Right renal cortex interstitium (tissue), 3 donors: ENCODE results near the gene RALGPS1. TPM values are rescaled to one million over a fixed set of nuclear protein-coding genes. Genes with fewer than 3 reads are reported as not detected.
"Not testable (repeated sequence)": the region's sequence is repeated elsewhere in the genome, so short reads cannot be mapped to it uniquely, and the experiment has no call there.

Source experiments
- DNase-seq, 3 donors: peaks; one replicate each; pipeline ENCODE4 v3.0.0-alpha.2; 2013; ENCODE audit warnings: low read depth in 3 of 3, low spot score in 2 of 3
- polyA plus RNA-seq, 3 donors: library from polyadenylated mRNA; unstranded; fragments of 120-200 nt; gene quantifications; one replicate each; pipeline ENCODE4 v1.2.1, GENCODE V29; 2013; ENCODE audit not compliant: insufficient read length in 3 of 3

The RALGPS1 gene
- polyA plus RNA-seq, 3 donors = 20.2 to 21.0 (median 20.6) TPM

DNA sequence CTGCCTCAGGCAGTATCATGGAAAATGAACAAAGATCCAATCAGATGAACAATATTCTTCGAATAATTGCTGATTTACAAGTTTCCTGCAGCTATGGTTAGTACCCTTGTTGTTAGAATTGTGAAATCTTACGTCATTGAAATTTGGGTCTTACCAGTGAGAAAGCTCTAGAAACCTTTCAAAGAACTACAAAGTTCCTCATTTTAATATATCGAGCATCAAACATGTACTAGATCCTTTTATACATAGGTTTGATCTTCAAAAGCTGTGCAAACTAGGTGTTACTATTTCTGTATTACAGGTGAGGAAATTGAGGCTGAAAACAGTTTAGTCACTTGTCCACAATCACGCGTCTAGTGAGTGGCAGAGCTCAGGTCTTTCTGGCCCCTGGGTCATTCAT, 251.5 kb downstream of the RALGPS1 start:
- DNase-seq = no peak

DNA sequence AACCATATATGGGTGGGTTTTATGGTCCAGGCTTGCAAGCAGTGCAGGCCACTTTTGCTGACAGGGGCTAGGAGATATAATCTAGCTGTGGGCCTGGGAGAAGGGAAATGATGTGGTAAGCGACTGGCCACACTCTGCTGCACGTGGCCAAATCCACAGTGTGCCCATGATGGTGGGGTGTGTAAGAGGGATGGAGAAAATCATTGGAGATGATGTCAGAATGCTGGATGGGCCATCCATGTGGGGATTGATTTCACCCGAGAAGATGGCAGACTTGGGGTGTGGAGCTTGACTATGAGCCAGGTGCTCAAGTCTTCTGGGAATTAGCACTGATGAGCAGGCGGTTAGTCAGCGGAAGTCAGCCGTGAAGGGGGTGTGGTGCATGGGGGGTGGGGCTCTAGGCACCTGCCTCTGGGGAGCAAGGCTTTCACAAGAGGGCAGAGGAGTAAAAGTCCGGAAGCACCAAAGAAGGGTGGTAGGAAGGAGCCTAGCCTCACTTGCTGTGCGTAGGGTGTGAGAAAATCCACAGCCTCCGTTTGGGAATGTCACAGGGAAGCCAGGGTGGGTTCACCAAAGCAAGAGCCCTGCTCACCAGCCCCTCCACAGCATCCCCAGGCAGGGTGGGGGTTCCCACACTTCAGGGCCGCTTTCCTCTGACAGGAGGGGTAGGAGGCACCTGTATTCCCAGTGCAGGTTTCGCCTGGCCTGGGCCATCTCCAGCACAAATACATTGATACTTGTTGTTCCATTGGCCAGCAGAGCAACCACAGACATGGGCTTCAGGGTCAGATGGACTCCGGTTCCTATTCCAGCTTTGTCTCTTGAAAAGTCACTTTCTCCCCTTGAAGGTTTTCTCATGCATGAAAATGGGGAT, 252.3 kb downstream of the RALGPS1 start:
- no peak for DNase-seq

DNA sequence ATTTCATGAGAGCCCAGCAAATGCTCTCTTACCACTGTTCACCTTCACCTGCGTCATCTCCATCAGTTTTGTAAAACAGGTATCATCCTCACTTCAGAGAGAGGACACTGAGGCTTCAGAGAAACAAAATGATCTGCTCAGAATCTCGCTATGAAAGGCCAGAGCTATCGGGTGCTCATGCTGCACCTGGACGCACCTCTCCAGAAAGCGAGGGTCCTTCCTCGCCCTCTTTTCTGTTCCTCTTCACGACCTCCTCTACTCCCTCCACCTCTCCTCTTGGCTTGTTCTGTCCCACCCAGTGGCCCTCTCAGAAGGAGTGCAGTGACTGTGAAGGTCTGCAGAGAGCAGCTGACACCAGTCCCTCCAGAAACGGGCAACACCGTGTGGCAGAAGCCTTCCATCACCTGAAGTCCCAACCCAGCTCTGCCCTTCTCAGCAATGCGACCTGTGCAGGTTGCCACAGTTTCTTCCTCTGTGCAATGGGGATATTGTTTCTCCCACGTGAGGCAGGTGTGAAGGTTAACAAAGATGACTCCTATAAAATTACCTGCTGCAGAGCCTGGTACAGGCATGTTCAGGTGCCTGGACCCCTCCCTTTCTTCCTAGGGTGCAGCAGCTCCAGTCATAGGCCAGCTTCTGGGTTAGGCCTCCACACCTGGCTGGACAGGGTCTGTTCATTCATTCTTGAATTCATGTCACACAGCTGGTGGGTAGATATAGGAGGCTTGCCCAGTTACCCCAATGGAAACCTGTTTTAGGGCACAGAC, 253.2 kb downstream of the RALGPS1 start:
- no peak for DNase-seq

DNA sequence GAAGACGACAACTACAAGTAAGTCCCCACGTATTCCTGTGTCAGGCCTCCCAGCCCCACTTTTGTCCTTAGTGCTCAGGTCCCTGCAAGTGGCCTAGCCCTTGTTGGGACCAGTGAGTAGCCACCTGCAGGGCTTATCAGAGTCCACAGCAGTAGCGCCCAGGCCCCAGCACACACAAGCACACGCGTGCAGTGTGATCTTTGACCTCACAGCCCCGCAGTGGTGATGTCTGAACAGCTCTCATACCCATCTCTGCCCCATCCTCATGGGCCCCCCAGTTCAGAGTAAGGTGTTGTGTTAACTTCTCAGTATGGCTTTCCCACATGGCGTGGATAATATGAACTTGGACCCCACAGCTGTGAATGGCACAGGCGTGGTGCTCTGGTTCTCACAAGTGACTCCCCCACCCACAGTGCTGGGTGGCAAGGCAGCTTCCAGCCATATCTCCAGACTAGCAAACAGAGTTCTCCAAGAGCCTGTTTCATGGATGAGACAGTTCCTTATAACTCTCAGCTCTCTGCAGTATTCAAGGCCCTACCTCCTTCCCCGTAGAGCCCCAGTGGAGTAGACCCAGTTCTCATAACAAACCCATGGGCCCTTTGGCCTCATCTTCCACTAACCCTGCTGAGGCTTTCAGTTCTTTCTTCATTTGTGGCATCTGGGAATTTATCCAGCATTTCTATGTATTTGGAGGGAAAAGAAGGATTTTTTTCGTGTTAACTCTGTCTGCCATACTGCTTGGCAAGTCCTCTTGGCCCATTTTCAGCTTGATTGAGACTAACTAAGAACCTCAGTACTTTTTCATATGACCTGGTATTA, 254.4 kb downstream of the RALGPS1 start:
- DNase-seq = no peak

DNA sequence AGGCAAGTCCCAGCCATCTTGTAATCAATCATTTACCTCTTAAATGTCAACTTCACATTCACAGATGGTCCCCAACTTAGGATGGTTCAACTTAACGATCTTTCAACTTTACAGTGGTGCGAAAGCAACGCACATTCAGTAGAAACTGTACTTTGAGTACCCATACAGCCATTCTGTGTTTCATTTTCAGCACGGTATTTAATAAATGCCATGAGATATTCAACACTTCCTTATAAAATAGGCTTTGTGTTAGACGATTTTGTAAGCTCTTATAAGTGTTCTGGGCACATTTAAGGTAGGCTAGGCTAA, 254.9 kb downstream of the RALGPS1 start:
- DNase-seq = no peak

DNA sequence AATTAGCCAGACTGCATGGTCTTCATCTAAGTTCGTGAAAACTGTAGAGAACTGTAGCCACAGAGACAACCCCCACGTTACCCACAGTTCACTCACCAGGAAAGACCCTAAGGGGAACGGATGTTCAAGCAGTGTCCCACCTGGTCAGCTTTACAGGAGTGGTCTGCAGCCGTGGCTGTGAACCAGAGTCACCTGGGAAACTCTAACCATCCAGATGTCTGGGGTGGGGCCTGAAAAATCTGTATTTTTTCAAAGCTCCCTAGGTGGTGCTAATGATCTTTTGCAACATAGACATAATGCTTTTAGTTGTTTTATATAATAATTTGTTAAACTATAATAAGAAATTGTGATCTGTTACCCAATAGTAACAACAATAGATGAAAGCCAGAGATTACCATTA, 255.5 kb downstream of the RALGPS1 start:
- no peak for DNase-seq

DNA sequence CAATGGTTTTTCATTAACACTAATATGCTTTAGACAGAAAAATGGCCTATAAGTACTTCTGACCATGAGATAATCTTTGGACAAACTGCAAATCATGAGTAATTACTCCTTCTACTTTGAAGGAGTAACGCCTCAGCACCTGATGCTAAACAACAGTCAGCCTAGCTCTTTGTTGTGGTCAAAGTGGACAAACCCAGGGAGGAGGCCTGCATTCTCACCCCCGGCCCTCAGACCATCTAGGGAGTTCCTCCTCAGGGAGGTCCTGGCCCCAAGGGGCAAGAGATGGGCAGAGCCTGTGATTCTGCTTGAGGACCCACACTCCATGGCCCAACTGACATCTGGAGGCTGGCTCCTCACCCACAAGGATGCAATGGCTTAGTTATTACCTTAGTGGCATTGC, 256.1 kb downstream of the RALGPS1 start:
- DNase-seq = no peak

DNA sequence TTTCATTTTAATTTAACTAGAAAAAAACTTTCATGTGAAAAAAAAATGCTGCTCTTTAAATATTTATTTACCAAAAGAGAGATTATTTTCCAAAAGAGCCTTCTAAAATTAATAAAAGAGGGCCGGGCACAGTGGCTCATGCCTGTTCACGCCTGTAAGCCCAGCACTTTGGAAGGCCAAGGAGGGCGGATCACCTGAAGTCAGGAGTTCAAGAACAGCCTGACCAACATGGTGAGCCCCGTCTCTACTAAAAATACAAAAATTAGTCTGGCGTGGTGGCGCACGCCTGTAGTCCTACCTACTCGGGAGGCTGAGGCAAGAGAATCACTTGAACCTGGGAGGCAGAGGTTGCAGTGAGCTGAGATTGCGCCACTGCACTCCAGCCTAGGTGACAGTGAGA, 256.8 kb downstream of the RALGPS1 start:
- DNase-seq = not testable (repeated sequence)

DNA sequence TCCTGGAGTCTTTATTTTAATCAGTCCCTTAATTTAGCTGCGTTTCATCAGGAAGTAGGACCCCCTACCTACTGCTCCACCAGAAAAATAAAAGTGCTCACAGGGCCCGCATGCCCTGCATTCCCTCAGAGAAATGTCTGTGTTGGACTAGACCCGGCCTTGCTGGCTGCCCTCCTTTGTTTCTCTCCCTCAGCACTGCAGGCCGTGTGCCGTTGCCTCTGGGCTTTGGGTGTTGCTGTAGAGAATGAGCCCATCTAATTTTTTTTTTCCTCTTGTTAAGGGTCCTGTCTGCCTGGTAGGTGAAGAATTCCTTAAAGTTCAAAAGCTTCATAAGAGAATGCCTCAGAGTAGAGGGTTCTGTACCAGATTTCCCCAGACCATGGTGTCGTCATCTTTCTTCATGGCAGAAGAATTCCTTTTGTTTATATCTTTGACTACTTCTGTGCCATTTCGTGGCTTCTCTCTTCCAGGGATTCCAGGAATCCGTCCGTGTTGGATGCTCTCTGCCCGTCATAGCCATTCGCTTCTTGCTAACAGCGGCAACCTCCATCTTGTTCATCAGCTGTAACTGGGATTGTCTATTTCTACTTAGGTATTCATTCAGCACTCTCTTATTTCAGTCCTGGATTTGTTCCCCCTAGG, 257.6 kb downstream of the RALGPS1 start:
- no peak for DNase-seq

DNA sequence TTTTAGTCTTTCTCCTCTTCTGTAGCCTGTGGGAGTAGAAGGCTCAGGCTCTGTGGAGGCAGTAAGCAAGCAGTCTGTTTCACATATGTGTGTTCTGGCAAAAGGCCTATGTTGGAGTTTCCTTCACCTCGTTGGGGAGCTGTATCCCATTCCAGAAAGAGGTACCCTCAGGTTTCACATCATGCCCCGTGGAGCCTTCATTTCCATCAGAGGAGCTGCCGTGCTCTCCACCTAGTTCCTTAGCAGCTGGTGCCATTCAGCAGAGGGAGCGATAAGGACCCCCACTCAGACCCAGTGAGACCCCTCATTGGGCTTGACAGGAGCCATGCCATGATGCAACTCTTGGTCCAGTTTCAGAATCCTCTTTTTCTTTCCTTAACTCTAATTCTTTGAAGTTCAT, 258.5 kb downstream of the RALGPS1 start:
- no peak for DNase-seq

DNA sequence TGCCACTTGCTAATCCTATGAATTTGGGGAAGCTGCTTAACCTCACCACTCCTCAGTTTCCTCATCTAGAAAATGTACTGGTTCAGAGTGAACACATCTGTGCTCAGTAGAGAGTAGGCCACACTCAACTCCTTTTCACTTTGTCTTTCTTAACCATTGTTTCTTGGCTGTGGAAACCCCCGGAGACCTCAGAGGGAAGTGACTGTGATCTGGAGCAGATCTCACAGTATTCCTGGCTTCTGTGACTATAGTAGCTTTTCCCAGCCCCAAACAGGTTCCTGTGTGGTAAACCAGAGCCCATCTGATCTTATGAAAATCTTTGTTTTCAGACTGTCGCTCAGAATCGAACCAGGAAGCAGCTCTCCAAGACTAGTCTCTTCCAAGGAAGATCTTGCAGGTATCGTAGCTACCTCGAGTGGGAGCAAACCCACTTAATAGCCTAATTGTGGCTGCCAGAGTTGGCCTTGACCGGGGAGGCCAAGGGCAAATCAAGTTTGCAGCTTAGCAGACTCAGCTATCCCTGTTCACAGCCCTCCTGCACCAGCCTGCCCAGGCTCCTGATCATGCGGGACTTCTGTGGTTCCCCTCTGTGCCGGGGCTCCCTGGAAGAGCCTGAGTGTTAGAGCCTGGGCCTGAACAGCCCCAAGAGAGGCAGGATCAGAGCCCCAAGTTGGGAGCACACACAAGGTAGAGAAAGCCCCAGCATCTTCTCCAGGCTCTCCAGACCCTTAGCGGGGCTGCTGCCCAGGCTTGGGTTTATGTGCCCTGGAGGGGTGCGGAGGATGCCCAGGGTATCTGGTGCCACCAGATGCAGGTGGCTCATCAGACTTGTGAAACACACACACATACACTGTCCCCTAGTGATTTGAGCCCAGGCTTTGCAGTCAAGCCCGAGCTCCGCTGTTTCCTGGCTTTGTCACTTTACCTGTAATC, 260.1 kb downstream of the RALGPS1 start:
- no peak for DNase-seq

DNA sequence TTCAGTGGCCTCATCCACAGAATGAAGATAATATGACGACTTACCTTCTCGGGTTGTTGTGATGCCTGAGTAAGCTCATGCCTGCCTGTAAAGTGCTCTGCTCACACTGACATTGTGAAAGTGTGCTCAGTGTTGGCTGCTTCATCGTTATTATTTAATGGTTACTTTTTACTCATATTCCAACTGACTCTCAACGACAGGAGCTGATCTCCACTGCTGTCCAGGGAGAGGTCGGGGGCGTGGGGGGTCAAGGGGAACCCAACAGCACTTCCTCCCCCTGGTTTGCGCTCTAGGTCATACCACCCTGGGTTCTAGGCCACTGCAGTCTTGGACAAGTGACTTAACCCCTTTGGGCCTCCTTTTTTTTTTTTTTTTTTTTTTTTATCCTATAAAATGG, 260.7 kb downstream of the RALGPS1 start:
- no peak for DNase-seq

DNA sequence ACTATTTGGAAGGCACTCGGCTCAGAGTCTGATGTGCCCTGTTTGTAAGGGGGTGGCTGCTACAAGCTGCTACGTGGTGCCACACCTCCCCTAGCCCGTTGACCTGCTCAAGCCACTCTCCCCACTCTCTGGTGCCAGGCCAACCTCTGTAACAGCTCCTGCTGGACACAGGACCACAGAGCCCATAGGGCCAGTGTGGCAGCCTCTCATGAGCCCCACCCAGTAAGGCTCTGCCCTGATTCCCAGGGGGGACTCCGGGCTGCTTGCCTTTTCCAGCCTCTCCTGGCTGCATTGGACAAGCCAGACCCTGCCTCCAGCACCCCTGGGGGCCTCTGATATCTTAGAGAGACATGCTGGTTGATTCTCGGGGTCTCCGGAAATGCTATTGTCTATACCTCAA, 261.2 kb downstream of the RALGPS1 start:
- no peak for DNase-seq

DNA sequence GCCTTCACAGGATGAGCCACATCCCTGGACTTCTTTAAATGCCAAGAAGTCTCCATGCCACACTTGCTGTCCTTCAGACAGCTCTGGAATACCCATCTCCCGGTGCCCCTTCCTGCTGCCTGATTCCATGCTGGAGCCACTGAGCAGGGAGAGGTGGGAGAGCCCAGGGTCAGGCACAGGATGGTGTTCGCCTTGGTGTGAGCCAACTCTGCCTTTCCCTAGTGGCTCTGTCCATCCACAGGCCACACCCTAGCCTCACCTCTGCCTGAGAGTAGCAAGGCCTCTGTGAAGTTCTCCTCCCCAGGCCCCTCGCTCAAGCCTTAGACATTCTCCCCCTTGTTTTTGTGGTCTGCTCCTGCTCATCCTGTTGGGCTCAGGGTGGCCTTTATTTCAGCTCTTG, 262.0 kb downstream of the RALGPS1 start:
- no peak for DNase-seq

DNA sequence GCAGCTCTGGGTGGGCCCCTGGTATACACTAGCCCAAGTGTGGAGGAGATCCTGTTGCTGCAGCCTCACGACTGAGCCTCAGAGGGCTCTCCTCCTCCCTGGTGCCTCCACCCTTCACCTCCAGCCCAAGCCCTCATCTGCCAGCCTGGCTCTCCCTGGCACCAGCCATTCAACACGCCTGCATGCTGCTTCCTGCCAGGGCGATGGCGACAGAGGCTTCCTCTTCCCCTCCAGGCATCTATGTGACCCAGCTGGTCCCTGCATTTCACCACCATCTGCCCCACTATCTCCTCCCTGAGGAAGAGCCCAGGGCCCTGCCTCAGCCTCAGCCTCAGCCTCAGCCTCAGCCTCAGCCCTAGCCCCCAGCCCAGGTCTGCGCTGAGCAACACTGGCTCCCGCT, 262.6 kb downstream of the RALGPS1 start:
- DNase-seq = no peak

DNA sequence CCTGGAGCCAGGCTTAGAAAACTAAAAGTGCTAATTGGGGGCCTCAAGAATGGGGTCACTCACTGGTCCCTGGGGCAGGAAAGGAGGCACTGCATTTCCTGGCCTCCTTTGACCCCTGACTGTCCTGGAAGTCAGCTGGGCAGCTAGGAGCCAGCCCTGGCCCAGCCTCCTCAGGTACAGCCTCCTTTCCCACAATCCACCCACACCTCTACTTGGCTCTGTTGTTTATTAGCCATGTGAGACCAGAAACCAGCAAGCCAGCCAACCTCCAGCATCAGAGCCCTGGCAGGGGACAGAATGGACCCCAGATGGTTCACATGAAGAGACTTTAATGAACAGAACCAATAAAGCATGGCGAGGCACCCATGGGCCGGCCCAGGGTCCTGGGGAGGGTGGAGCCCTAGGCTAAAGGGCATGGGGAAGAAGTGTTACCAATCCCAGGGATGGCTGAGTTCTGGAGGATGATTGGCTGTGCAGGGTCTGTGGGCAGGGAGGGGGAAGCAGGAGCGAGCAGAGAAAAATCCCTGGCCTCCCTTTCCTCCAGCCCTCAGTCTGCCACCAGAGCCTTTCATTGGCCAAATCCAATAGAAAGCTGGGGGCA, 263.2 kb downstream of the RALGPS1 start:
- no peak for DNase-seq

DNA sequence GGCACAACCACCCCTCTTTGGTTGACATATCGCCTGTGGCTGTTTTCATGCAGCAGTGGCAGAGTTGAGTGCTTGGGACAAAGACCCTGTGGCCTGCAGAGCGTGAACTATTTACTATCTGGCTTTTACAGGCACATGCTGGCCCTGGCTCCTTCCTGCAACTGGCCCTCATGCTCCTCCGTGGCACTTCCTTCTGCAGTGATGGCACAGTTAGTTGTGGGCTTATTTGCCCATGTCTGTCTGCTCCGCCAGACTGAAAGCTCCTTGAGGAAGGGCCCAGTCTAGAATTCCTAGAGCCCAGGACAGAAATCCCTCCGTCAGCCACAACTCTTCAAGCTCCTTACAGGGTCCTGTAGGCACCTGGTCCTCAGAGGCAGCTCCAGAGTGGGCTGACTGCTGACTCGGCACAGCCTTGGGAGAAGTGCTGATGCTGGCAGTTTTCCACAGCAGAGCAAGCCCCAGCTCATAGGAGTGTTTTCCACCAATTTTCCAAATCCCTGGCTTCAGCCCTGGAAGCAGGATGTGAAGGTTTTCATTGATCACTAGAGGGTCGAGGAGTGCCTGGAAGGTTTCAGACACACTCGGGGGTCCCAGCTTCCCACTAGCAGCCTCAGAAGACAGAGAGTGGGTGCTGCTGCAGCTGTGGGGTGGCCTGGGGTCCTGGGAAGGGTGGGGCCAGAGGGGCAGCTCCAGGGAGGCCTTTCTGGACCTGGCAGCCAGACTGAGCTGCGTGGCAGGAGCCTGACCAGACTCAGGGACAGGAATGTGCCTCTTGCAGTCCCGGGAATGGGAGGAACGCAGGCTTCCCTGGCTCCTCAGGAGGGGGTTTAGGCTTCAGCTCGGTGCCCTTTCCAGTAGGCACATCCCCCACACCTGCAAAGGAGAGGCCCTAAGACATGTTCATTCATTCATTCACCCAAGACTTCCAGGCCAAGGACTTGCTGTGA, 264.4 kb downstream of the RALGPS1 start:
- no peak for DNase-seq
